ENCODE measurements around the gene DNAJC16.

GRCh38 chr1:15519625-15520024 lies 7.0 kb upstream of the DNAJC16 start:
- TF ChIP-seq CTCF (conservative IDR thresholded peaks at IDR 0.05; ENCODE audit: low read depth, low read length) (no peak), EZH2 (IDR thresholded peaks at IDR 0.05; ENCODE audit: low read length, unreplicated experiment) (no peak)

Measured in PC-3 (cell line).